Neural cell (in vitro differentiated cells): ENCODE data around the gene TCP11. TPM values are rescaled to one million over a fixed set of nuclear protein-coding genes. Genes with fewer than 3 reads are reported as not detected.

Experiments used
- H2AFZ ChIP-seq: fragments of 200-600, 300-800 bp; sonication (generic), shearing (Covaris generic); 2 replicates; pipeline ENCODE4 v1.6.0; 2014; ENCODE audit warnings: low read depth, mild to moderate bottlenecking, antibody characterized with exemption, low read length, moderate library complexity
- H3F3A ChIP-seq: fragments of 200-600 bp; shearing (Covaris generic); 2 replicates; pipeline ENCODE4 v1.6.1; 2016; ENCODE audit warnings: mild to moderate bottlenecking, moderate library complexity, mixed read lengths, antibody characterized with exemption, low read length; ENCODE audit not compliant: insufficient read depth, poor library complexity, severe bottlenecking
- H3K27ac ChIP-seq: fragments of 200-600, 300-800 bp; sonication (generic), shearing (Covaris generic); 2 replicates; pipeline ENCODE4 v1.5.1; 2014; ENCODE audit warnings: mild to moderate bottlenecking, low read length, moderate library complexity
- H3K27me3 ChIP-seq: fragments of 300-800, 200-600 bp; sonication (generic), shearing (Covaris generic); 2 replicates; pipeline ENCODE4 v1.6.0; 2014; ENCODE audit warnings: mild to moderate bottlenecking, low read depth, low read length, moderate library complexity; ENCODE audit not compliant: insufficient read depth
- H3K36me3 ChIP-seq: fragments of 300-800, 200-600 bp; sonication (generic), shearing (Covaris generic); 2 replicates; pipeline ENCODE4 v1.5.1; 2014; ENCODE audit warnings: mild to moderate bottlenecking, antibody characterized with exemption, low read length, moderate library complexity; ENCODE audit not compliant: insufficient read depth
- H3K4me2 ChIP-seq: fragments of 300-800, 200-600 bp; sonication (generic), shearing (Covaris generic); 2 replicates; pipeline ENCODE4 v1.6.0; 2014; ENCODE audit warnings: mild to moderate bottlenecking, low read length
- H3K4me3 ChIP-seq: fragments of 300-800, 200-600 bp; sonication (generic), shearing (Covaris generic); 2 replicates; pipeline ENCODE4 v1.5.1; 2014; ENCODE audit warnings: mild to moderate bottlenecking, low read length, moderate library complexity
- H3K79me2 ChIP-seq: fragments of 200-600 bp; shearing (Covaris generic); replicated peaks from 2 replicates; pipeline ENCODE4 v1.6.0; 2014; ENCODE audit warnings: mild to moderate bottlenecking, low read length, moderate library complexity; ENCODE audit not compliant: insufficient read depth
- H3K9ac ChIP-seq: fragments of 300-800, 200-600 bp; sonication (generic), shearing (Covaris generic); 2 replicates; pipeline ENCODE4 v1.6.1; 2016; ENCODE audit warnings: mild to moderate bottlenecking, low read length, mixed read lengths
- H3K9me2 ChIP-seq: fragments of 200-600 bp; shearing (Covaris generic); 2 replicates; pipeline ENCODE4 v1.6.1; 2016; ENCODE audit warnings: mild to moderate bottlenecking, low read length, mixed read lengths; ENCODE audit not compliant: insufficient read depth
- H3K9me3 ChIP-seq: fragments of 200-600, 300-800 bp; sonication (generic), shearing (Covaris generic); 2 replicates; pipeline ENCODE4 v1.6.1; 2016; ENCODE audit warnings: mild to moderate bottlenecking, mixed run types, low read length, moderate library complexity, mixed read lengths
- H4K20me1 ChIP-seq: fragments of 200-600 bp; shearing (Covaris generic); 2 replicates; pipeline ENCODE4 v1.6.1; 2016; ENCODE audit warnings: mild to moderate bottlenecking, mixed run types; ENCODE audit not compliant: insufficient read depth
- CTCF ChIP-seq: fragments of 450-650 bp; IDR thresholded peaks from 2 replicates; pipeline ENCODE4 v1.5.1; 2014; ENCODE audit warnings: antibody characterized with exemption, mild to moderate bottlenecking, moderate library complexity; ENCODE audit not compliant: poor library complexity, severe bottlenecking
- EP300 ChIP-seq: fragments of 450-650 bp; conservative IDR thresholded peaks from 2 replicates; pipeline ENCODE4 v1.6.1; 2014; ENCODE audit warnings: antibody characterized with exemption, mild to moderate bottlenecking, moderate library complexity; ENCODE audit not compliant: poor library complexity, severe bottlenecking
- EZH2 ChIP-seq: fragments of 200-600, 300-800 bp; shearing (Covaris generic), sonication (generic); IDR thresholded peaks from 2 replicates; pipeline ENCODE4 v1.6.1; 2014; ENCODE audit warnings: antibody characterized with exemption, low read length, borderline replicate concordance, mild to moderate bottlenecking; ENCODE audit not compliant: insufficient read depth, poor library complexity, severe bottlenecking
- MXI1 ChIP-seq: fragments of 450-650 bp; conservative IDR thresholded peaks from 2 replicates; pipeline ENCODE4 v1.6.1; 2014; ENCODE audit warnings: antibody characterized with exemption, mild to moderate bottlenecking; ENCODE audit not compliant: poor library complexity, severe bottlenecking
- POLR2AphosphoS5 ChIP-seq: IDR thresholded peaks from 2 replicates; pipeline ENCODE4 v1.6.1; 2012
- RAD21 ChIP-seq: fragments of 450-650 bp; conservative IDR thresholded peaks from 2 replicates; pipeline ENCODE4 v1.6.1; 2014; ENCODE audit warnings: antibody characterized with exemption, mild to moderate bottlenecking, moderate library complexity
- REST ChIP-seq: IDR thresholded peaks from 2 replicates; pipeline ENCODE4 v1.6.1; 2012; ENCODE audit warnings: borderline replicate concordance
- SMC3 ChIP-seq: fragments of 450-650 bp; conservative IDR thresholded peaks from 2 replicates; pipeline ENCODE4 v1.6.1; 2014; ENCODE audit warnings: antibody characterized with exemption, mild to moderate bottlenecking, moderate library complexity; ENCODE audit not compliant: poor library complexity
- TAF1 ChIP-seq: IDR thresholded peaks from 2 replicates; pipeline ENCODE4 v1.6.1; 2012; ENCODE audit warnings: low read depth
- polyA plus RNA-seq: library from polyadenylated mRNA; depleted of rRNA; stranded (reverse); fragments of >200 nt; gene quantifications from 2 replicates; pipeline ENCODE4 v1.2.3, GENCODE V29; 2014

The TCP11 gene
- polyA plus RNA-seq, 1 donor from 2014 or later: not detected

- Histone ChIP-seq H3K9ac (no peak overlapping the region), H3F3A (no peaks in the 10 kb centered on the region), H2AFZ (no peak overlapping the region), H3K4me3 (no peak overlapping the region), H3K9me2 (no peaks in the 10 kb centered on the region), H3K79me2 (no peaks in the 10 kb centered on the region), H3K27ac (no peak overlapping the region), H3K36me3 (no peaks in the 10 kb centered on the region), H3K9me3 (no peaks in the 10 kb centered on the region), H3K4me2 (no peak overlapping the region), H3K27me3 (no peaks in the 10 kb centered on the region), H4K20me1 (no peaks in the 10 kb centered on the region)
- TF ChIP-seq EP300 (no peak), MXI1 (no peak), EZH2 (no peak), RAD21 (no peak), CTCF (no peak), TAF1 (no peak), SMC3 (no peak), REST (no peak), POLR2AphosphoS5 (no peak)
Observed at GRCh38 chr6:35073766-35074471, 67.2 kb downstream of the TCP11 start.

GRCh38 chr6:35073211-35073610, 67.9 kb downstream of the TCP11 start:
- Histone ChIP-seq H3K9me2 (no peaks in the 10 kb centered on the region), H3K9me3 (no peaks in the 10 kb centered on the region), H3K4me2 (no peak overlapping the region), H3K9ac (no peak overlapping the region), H3K36me3 (no peaks in the 10 kb centered on the region), H3F3A (no peaks in the 10 kb centered on the region), H3K4me3 (no peak overlapping the region), H4K20me1 (no peaks in the 10 kb centered on the region), H3K27me3 (no peaks in the 10 kb centered on the region), H3K27ac (no peak overlapping the region), H3K79me2 (no peaks in the 10 kb centered on the region), H2AFZ (no peak overlapping the region)
- TF ChIP-seq SMC3: no peak
- no peak for TF ChIP-seq RAD21
- no peak for TF ChIP-seq TAF1
- TF ChIP-seq POLR2AphosphoS5: no peak
- no peak for TF ChIP-seq CTCF
- no peak for TF ChIP-seq MXI1
